ENCODE measurements around the gene FAM210A.

FAM210A gene, protein sequence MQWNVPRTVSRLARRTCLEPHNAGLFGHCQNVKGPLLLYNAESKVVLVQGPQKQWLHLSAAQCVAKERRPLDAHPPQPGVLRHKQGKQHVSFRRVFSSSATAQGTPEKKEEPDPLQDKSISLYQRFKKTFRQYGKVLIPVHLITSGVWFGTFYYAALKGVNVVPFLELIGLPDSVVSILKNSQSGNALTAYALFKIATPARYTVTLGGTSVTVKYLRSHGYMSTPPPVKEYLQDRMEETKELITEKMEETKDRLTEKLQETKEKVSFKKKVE

DNA sequence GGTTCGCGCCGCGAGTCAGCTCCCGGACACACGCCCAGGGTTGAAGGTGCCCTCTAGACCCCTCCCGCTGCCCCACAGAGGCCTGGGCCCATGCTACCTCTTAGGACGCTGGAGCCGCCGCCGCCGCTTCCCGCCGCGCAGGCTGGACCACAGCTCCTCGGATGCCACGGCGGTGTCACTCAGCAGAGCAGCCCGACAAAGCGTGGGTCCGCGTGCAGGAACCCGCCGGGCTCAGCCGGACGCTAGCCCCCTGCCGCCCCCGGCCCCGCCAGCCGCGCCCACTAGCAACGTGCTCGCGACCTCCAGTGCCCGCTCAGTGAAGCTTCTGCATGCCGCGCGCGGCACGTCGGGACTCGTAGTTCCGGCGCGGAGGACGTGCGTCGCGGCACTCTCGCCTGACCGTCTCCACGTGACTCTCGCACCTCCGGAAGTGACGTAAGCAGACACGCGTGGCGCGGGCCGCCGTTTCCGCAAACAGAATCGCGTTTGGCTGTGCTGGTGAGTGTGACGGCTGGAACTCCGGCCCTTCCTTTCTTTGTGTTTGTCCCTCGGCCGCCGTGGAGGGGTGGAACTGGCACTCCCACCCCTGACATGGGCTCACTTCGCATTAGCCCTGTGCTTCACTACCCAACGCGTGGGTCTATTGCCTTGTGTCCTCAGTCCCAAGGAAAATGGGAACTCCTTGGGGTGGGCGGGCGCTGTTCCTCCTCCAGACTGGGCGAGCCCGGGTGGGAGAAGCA is at the start of gene FAM210A, which contains the start of gene RNMT:
Gene FAM210A (minus strand): TSS at position 327 of the 740 bp plus-strand sequence. CDS start 44,481 bp downstream, outside the sequence.
Gene RNMT (plus strand): TSS at position 442 of the 740 bp plus-strand sequence. CDS start 4,845 bp downstream, outside the sequence.
- DNase-seq (ENCODE audit: extremely low read depth, low read depth) = peak; percentile 84
- TF ChIP-seq, protein P1, sequence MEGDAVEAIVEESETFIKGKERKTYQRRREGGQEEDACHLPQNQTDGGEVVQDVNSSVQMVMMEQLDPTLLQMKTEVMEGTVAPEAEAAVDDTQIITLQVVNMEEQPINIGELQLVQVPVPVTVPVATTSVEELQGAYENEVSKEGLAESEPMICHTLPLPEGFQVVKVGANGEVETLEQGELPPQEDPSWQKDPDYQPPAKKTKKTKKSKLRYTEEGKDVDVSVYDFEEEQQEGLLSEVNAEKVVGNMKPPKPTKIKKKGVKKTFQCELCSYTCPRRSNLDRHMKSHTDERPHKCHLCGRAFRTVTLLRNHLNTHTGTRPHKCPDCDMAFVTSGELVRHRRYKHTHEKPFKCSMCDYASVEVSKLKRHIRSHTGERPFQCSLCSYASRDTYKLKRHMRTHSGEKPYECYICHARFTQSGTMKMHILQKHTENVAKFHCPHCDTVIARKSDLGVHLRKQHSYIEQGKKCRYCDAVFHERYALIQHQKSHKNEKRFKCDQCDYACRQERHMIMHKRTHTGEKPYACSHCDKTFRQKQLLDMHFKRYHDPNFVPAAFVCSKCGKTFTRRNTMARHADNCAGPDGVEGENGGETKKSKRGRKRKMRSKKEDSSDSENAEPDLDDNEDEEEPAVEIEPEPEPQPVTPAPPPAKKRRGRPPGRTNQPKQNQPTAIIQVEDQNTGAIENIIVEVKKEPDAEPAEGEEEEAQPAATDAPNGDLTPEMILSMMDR (IDR thresholded peaks at IDR 0.05; ENCODE audit: low read depth, low read length) = no peak

DNA sequence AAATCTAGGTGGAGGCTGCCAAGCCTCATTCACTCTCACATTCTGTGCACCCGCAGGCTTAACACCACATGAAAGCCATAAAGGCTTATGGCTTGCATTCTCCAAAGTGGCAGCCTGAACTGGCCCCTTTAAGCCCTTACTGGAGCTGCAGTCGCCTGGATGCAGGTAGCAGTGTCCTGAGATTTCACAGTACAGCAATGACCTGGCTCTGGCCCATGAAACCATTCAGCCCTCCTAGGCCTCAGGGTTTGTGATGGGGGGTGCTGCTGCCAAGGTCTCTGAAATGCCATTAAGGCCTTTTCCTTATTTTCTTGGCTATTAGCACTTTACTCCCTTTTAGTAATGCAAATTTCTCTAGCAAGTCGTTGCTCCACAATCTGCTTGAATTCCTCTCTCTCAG is 48.7 kb upstream of the FAM210A start:
- DNase-seq (ENCODE audit: extremely low read depth, low read depth) = no peak
- TF ChIP-seq, protein P1 (IDR thresholded peaks at IDR 0.05; ENCODE audit: low read depth, low read length) = no peak

DNA sequence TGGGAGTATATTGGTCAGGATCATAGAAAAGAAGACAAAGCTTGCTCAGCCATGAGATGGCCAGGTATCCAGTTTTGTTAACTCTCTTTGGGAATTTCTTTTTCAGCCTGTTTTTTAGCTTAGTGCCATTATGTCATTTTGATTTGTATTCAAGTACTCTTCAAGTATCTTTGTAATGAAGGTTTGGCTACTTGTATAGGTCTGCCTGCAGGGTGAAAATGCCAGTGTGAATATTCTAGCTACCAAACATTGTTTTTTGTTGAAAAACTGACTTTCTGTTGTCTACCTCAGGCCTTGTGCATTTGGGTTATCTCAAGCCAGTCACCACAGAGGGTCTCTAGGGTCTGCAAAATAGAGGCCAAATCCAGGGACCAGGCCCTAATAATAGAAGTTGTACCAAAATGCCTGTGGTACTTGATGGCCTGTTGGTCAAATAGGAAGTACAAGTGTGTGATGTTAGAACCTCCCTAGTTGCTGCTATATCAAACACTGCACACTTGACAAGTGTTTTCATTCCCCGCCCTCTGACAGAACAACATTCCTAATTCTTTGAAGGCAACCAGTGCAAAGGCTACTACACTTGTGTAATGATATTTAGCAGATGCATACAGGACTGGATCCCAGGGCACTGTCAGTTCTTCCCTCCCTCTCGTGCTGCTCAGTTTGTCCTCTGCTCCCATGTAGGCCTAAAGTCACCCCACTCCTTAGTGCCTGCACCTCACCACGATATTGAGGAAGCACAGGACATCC is 36.5 kb upstream of the FAM210A start:
- TF ChIP-seq, protein P1 (IDR thresholded peaks at IDR 0.05; ENCODE audit: low read depth, low read length) = no peak
- DNase-seq (ENCODE audit: extremely low read depth, low read depth) = no peak

- DNase-seq (ENCODE audit: extremely low read depth, low read depth) = no peak
These were observed 33.7 kb upstream of the FAM210A start for GRCh38 chr18:13760047-13760446.

GRCh38 chr18:13758622-13759021 is 32.3 kb upstream of the FAM210A start:
- TF ChIP-seq, protein P1 (IDR thresholded peaks at IDR 0.05; ENCODE audit: low read depth, low read length) = no peak
- no peak for DNase-seq (ENCODE audit: extremely low read depth, low read depth)

More at GRCh38 chr18:13760047-13760446, 33.7 kb upstream of the FAM210A start:
- TF ChIP-seq, protein P1 (IDR thresholded peaks at IDR 0.05; ENCODE audit: low read depth, low read length) = no peak

- no peak for DNase-seq (ENCODE audit: extremely low read depth, low read depth)
These were observed 30.3 kb upstream of the FAM210A start for GRCh38 chr18:13756671-13757070.

More at GRCh38 chr18:13756671-13757070, 30.3 kb upstream of the FAM210A start:
- TF ChIP-seq, protein P1 (IDR thresholded peaks at IDR 0.05; ENCODE audit: low read depth, low read length) = no peak

All from AG09319 (cell line).